Panc1 (cell line): Measurements from ENCODE around the gene PIGL. TPM values are rescaled to one million over a fixed set of nuclear protein-coding genes. Genes with fewer than 3 reads are reported as not detected.

Experiments
- ATAC-seq: fragments of 200-7000 bp; cut with Tn5 transposase; 2 replicates; pipeline ENCODE4 v1.9.1; 2020; ENCODE audit warnings: mild to moderate bottlenecking, moderate library complexity
- BruUV-seq: library from RNA; stranded (reverse); fragments of 400-500 nt; replicated peaks from 2 replicates; lab custom pipeline; 2021; lab: Mats Ljungman, UMichigan
- CTCF ChIA-PET: fragments of 300-600 bp; sonication (Branson Sonifier 250); formaldehyde crosslinking; loops from one replicate; lab custom pipeline; 2022; ENCODE audit warnings: antibody characterized with exemption; lab: Charles Lee
- POLR2A ChIA-PET: fragments of 300-600 bp; sonication (Branson Sonifier 250); formaldehyde crosslinking; loops from one replicate; lab custom pipeline; 2022; ENCODE audit warnings: antibody characterized with exemption; lab: Charles Lee
- DNase-seq: peaks from one replicate; pipeline ENCODE4 v3.0.0-alpha.2; 2010; ENCODE audit warnings: low read depth, low spot score
- H3K27ac ChIP-seq: 2 replicates; pipeline ENCODE4 v1.5.1; 2011; ENCODE audit warnings: mild to moderate bottlenecking, low read length, inconsistent platforms
- H3K27me3 ChIP-seq: fragments of 200-500 bp; sonication (Bioruptor generic); 2 replicates; pipeline ENCODE4 v1.6.0; 2014; ENCODE audit warnings: low read length, inconsistent platforms; ENCODE audit not compliant: control insufficient read depth, insufficient read depth
- H3K36me3 ChIP-seq: fragments of 200-500 bp; sonication (Bioruptor generic); 2 replicates; pipeline ENCODE4 v1.5.1; 2014; ENCODE audit warnings: inconsistent platforms, mild to moderate bottlenecking, low read length, moderate library complexity; ENCODE audit not compliant: control insufficient read depth, insufficient read depth
- H3K4me1 ChIP-seq: 2 replicates; pipeline ENCODE4 v1.5.1; 2011; ENCODE audit warnings: inconsistent platforms, mild to moderate bottlenecking, low read length, moderate library complexity; ENCODE audit not compliant: control insufficient read depth, insufficient read depth
- H3K4me3 ChIP-seq, 2 experiments: 2 replicates each; pipeline ENCODE4 v1.5.1; 2011 to 2012; ENCODE audit warnings: low read depth in 2 of 2, low read length in 2 of 2, mild to moderate bottlenecking in 2 of 2, inconsistent platforms in 1 of 2, moderate library complexity in 1 of 2
- H3K9me3 ChIP-seq: fragments of 200-500 bp; sonication (Bioruptor generic); 2 replicates; pipeline ENCODE4 v1.5.1; 2014; ENCODE audit warnings: low read depth, mild to moderate bottlenecking, inconsistent platforms, low read length, moderate library complexity; ENCODE audit not compliant: control insufficient read depth, insufficient read depth
- POLR2AphosphoS5 ChIP-seq: IDR thresholded peaks from 2 replicates; pipeline ENCODE4 v1.6.1; 2012; ENCODE audit warnings: mild to moderate bottlenecking, low read depth, low read length, moderate library complexity
- REST ChIP-seq, 2 experiments: IDR thresholded peaks; 2 replicates each; pipeline ENCODE4 v1.6.1; 2011 to 2012; ENCODE audit warnings: low read depth in 2 of 2, control low read depth in 1 of 2, low read length in 1 of 2, mild to moderate bottlenecking in 1 of 2, moderate library complexity in 1 of 2; ENCODE audit not compliant: insufficient read depth in 1 of 2
- SIN3A ChIP-seq: IDR thresholded peaks from 2 replicates; pipeline ENCODE4 v1.6.1; 2012; ENCODE audit warnings: low read depth, mild to moderate bottlenecking, low read length, moderate library complexity, borderline replicate concordance; ENCODE audit not compliant: insufficient read depth
- TCF7L2 ChIP-seq: IDR thresholded peaks from 2 replicates; pipeline ENCODE4 v1.6.1; 2011; ENCODE audit warnings: mild to moderate bottlenecking, low read depth, low read length, inconsistent platforms
- in situ Hi-C: cut with HindIII; loops from 2 replicates; pipeline ENCODE4 v1.10.0; 2016; ENCODE audit warnings: low sequenced_read_pairs, low pct_unique_long_range_greater_than_20kb
- intact Hi-C: fragments of 100-400 bp; cut with micrococcal nuclease; formaldehyde crosslinking; loops from one replicate; pipeline ENCODE4 v1.10.0; 2022; ENCODE audit not compliant: unreplicated experiment
- total RNA-seq: library from RNA; stranded (reverse); gene quantifications from one replicate; pipeline ENCODE4 v1.2.1, GENCODE V29; 2021; ENCODE audit not compliant: unreplicated experiment
- TF ChIP-seq, protein P1 (sequence below): fragments of 450-650 bp; IDR thresholded peaks from 2 replicates; pipeline ENCODE4 v1.5.1; 2017; ENCODE audit warnings: mild to moderate bottlenecking

Gene PIGL
- total RNA-seq, 1 experiment from 2014 or later = 14.8 TPM

DNA sequence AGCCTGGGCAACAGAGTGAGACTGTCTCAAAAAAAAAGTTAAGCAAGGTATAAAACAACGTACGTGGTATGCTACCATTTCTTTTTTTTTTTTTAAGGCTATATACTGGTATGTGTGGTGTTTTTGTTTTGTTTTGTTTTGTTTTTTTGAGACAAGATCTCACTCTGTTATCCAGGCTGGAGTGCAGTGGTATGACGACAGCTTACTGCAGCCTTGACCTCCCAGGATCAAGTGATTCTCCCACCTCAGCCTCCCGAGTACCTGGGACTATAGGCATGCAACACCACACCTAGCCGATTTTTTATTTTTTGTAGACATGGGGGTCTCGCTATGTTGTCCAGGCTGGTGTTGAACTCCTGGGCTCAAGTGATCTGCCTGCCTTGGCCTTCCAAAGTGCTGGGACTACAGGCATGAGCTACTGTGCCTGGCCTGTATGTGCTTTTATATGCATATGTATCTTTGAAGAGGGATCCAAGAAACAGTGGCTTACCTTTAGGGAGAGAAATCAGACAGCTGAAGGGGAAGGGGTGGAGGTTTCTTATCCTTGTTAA is 129.8 kb downstream of the PIGL start:
- intact Hi-C loops = no loop called here
- DNase-seq (no peak), ATAC-seq (no peak)
- H3K9me3 ChIP-seq = no peaks in the 10 kb centered on the region
- ChIA-PET CTCF (no interaction called here), POLR2A (no interaction called here)
- H3K4me1 ChIP-seq = peaks cover 5% of the 10 kb centered on the region; the same call in 1 of the 2 replicates
- H3K36me3 ChIP-seq = peaks cover 6% of the 10 kb centered on the region
- in situ Hi-C loops = no loop called here
- BruUV-seq = no TSS peak
- no peak overlapping the region for H3K27ac ChIP-seq
- no peaks in the 10 kb centered on the region for H3K27me3 ChIP-seq
- no peak overlapping the region for H3K4me3 ChIP-seq
- no peak for TF ChIP-seq REST (IDR thresholded peaks at IDR 0.05; ENCODE audit: insufficient read depth in 1 of 2, low read depth in 2 of 2, low read length in 1 of 2)
- no peak for TF ChIP-seq TCF7L2
- TF ChIP-seq, protein P1, sequence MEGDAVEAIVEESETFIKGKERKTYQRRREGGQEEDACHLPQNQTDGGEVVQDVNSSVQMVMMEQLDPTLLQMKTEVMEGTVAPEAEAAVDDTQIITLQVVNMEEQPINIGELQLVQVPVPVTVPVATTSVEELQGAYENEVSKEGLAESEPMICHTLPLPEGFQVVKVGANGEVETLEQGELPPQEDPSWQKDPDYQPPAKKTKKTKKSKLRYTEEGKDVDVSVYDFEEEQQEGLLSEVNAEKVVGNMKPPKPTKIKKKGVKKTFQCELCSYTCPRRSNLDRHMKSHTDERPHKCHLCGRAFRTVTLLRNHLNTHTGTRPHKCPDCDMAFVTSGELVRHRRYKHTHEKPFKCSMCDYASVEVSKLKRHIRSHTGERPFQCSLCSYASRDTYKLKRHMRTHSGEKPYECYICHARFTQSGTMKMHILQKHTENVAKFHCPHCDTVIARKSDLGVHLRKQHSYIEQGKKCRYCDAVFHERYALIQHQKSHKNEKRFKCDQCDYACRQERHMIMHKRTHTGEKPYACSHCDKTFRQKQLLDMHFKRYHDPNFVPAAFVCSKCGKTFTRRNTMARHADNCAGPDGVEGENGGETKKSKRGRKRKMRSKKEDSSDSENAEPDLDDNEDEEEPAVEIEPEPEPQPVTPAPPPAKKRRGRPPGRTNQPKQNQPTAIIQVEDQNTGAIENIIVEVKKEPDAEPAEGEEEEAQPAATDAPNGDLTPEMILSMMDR = no peak
- TF ChIP-seq SIN3A = no peak
- no peak for TF ChIP-seq POLR2AphosphoS5

DNA sequence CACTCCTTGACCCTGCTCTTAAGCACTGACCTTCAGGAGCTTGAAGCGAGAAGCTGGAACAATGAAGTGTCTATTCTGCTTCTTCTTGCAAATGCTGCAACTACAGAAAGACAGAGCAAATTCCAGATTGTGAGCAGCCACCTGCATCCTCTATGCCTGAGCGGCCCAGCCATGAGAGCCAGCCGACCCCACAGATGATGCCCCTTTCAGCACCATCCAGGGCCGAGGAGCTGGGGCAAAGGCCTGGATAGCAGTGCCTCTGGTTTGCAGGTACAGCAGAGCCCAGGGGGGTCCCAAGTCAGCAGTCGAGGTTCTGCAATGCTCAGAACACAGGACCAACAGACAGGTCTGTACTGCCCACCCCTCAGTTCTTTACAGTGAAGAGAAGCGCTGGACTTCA is 131.6 kb downstream of the PIGL start:
- no peak overlapping the region for H3K4me3 ChIP-seq
- CTCF ChIA-PET = interaction anchor here (0.6 kb wide), 1 partner anchor 48 kb away, joined by 4 read pairs; no protein-coding TSS in a partner anchor
- no peaks in the 10 kb centered on the region for H3K9me3 ChIP-seq
- no peaks in the 10 kb centered on the region for H3K27me3 ChIP-seq
- in situ Hi-C loops (no loop called here), intact Hi-C loops (no loop called here)
- H3K27ac ChIP-seq = no peak overlapping the region
- POLR2A ChIA-PET = no interaction called here
- ATAC-seq (no peak), DNase-seq (no peak)
- no TSS peak for BruUV-seq
- no peak for TF ChIP-seq REST (IDR thresholded peaks at IDR 0.05; ENCODE audit: insufficient read depth in 1 of 2, low read depth in 2 of 2, low read length in 1 of 2)
- no peak for TF ChIP-seq SIN3A
- TF ChIP-seq, protein P1 = no peak
- TF ChIP-seq POLR2AphosphoS5 = no peak
- TF ChIP-seq TCF7L2 = no peak
- peaks cover 6% of the 10 kb centered on the region; the same call in 1 of the 2 replicates for H3K4me1 ChIP-seq
- H3K36me3 ChIP-seq = peaks cover 6% of the 10 kb centered on the region
